ENCODE data around the gene GLT8D2.

Gene GLT8D2, protein sequence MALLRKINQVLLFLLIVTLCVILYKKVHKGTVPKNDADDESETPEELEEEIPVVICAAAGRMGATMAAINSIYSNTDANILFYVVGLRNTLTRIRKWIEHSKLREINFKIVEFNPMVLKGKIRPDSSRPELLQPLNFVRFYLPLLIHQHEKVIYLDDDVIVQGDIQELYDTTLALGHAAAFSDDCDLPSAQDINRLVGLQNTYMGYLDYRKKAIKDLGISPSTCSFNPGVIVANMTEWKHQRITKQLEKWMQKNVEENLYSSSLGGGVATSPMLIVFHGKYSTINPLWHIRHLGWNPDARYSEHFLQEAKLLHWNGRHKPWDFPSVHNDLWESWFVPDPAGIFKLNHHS

DNA sequence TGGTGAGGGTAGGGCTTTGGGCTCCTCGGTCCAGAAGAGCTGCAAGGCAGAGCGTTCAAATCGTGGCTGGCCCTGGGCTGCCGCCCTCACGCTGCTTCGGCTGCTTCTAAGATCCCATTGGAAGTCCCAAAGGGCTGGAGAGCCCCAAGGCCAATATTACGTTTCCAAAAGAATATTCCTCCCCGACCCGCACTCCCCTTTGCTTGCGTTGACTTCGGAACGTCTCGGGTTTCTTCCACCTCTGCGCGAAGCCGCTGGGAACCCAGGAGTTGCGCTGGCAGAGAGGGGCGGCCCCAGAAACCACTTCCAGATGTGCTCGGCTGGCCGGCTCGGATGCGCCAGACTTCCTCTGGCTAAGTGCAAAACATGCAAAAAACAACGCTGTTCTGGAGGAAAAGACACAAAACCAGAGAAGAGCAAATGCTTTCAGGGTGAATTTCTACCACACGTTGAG, at the start of gene GLT8D2:
Gene GLT8D2 (minus strand): TSS at position 285 of the 454 bp plus-strand sequence. CDS start 30,539 bp downstream, outside the sequence.
- DNase-seq = no peak

GRCh38 chr12:104097954-104098353, 48.0 kb upstream of the GLT8D2 start:
- no peak for DNase-seq

GRCh38 chr12:104095289-104095688, 45.3 kb upstream of the GLT8D2 start:
- DNase-seq = no peak

GRCh38 chr12:104094284-104094683, 44.3 kb upstream of the GLT8D2 start:
- DNase-seq = no peak

- no peak for DNase-seq
Measured at GRCh38 chr12:104091136-104091535, 41.1 kb upstream of the GLT8D2 start.

DNA sequence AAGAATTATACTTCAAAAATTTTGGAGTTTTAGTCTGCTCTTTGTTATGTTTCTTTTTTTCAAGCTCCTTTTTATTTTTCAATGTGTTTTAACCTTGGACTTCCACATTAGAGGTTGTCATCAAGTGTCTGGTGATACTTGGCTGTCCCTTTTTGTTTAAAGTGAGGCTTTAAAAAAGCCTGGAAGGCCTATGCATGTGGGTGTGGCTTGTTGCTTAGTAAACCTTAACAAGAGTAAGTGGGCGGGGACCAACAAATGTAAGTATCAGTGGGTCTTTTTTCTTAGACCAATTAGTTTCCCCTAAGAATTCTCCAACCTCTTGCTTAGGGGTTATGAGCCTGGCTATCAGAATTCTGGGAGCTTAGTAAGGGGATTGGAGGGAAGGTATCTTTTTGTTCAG, 40.7 kb upstream of the GLT8D2 start:
- DNase-seq = peak; percentile 3

DNA sequence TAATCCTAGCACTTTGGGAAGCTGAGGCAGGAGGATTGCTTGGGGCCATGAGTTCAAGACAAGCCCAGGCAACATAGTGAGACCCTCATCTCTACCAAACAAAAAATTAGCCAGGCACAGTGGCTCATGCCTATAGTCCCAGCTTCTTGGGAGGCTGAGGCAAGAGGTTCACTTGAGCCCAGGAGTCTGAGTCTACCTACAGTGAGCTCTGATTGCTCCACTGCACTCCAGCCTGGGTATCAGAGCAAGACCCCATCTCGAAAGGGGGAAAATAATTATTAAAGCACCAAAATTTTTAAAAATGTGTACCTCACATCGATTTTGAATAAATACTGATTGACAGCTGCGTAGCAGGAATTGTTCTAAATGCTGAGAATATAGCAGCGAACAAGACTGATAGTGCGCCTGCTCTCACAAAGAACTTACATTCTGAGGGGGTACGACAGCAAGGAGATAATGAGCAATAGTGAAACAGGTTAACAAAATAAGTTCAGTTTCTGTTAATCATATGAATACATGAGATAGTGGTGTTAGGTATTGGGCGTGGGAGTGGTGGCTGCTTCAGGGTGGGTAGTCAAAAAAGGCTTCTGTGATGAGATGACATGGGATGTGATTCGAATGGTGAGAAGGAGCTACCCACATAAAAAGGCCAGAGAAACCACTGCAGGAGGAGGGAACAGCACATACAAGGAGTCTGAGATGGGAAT, 33.9 kb upstream of the GLT8D2 start:
- DNase-seq = no peak

- no peak for DNase-seq
Measured at GRCh38 chr12:104080764-104081163, 30.8 kb upstream of the GLT8D2 start.

DNA sequence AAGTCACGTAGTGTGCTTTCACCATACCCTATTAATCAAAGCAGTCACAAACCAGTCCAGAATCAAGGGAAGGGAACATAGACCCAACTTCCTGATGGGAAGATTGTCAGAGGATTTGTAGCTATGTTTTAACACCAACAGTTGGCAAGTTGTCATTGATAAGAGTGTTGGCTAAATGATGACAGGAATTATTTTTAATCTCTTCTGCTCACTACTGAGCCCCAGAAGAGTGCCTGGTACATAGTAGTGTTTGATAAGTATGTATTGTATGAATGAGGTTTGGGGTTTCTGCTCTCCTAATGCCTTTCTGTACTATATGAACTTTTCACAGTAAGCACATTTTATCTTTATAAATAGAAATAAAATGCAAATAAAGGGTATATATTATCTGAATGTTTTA, 29.0 kb upstream of the GLT8D2 start:
- DNase-seq = no peak

DNA sequence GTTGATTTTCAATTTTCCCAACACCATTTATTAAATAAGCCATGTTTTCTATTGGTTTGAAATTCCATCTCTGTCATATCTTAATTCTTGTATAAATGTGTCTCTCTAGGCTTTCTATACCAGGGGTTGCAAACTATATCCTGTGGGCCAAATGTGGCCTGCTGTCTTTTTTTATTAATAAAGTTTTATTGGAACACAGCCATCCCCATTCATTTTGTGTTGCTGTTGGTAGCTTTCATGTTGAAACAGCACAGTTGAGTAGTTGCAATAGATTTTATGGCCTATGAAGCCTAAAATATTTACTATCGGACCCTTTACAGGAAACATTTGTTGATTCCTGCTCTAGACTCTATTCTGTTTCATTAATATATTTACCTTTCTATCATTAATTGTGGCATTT, 23.7 kb upstream of the GLT8D2 start:
- no peak for DNase-seq

DNA sequence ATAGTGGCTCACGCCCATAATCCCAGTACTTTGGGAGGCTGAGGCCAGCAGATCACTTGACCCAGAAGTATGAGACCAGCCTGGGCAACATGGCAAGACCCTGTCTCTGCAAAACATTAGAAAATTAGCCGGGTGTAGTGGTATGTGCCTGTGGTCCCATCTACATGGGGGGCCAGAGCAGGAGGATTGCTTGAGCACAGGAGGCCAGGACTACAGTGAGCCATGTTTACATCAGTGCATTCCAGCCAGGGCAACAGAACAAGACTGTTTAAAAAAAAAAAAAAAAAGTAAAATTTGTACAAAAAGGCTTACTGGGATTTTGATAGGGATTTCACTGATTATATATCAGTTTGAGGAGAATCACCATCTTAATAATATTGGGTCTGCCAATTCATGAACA, 22.1 kb upstream of the GLT8D2 start:
- no peak for DNase-seq

DNA sequence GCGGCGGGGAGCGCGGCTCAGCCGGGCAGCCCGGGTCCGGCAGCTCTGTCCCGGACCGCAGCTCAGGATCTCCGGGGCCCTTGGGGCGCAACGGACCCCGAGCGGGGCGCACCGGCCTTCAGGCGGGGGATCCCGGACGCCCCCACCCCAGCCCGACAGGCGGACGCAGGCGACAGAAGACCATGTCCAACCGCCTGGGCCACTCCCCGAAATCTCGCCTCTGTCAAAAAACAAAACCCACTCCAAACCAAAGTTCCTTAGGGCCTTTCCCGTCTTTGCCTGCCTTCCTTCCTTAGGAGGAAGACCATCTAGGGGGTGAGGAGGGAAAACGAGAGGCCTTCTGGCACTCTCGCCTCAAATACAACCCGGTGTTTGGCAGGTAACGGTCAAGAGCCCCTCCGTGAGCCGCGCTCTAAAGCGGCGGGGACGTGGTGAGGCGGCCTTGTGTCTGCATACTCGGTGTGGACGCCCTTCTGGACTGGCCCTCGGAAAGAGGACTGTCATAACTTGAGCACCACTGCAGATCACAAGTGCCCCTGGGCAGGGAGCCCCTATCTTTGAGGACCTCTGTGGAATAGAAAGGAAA, 14.9 kb upstream of the GLT8D2 start:
- DNase-seq = peak; percentile 41

DNA sequence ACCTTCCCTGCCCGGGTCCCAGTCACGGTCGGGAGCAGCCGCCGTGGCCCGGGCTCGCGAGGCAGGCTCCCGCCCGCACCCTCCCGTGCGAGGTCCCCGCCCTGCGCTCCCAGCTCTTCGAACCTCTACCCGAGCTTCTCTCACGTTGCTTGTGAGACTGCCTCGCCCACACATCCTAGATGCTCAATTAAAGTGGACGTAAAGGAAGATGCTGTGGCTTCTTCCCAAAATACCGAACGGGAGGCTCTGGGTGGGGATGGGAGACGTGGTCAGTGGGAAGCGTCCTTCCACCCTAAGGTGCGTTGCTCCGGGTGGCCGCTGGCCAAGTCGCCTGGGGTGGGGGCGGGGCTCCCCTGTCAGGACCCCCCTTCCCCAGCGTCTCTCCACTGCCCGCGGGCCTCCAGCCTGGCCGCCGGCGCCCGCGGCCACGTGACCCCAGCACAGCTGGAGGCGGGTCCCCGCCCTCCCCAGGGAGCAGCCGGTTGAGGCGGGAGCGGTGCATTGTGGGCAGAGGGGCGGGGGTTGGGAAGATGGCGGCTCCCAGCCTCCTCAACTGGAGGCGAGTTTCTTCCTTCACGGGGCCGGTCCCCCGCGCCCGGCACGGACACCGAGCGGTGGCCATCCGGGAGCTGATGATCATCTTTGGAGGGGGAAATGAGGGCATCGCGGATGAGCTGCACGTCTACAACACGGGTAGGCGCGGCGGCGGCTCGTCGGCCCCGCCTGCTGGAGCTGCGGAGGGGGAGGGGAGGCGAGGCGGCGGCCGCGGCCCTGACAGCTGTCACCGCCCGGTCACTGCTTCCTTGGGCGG, 14.2 kb upstream of the GLT8D2 start, which contains the start of gene HCFC2:
Gene HCFC2 (plus strand): TSS at position 501 of the 811 bp plus-strand sequence. CDS start 30 bp downstream, at position 531.
- DNase-seq = peak; percentile 92

DNA sequence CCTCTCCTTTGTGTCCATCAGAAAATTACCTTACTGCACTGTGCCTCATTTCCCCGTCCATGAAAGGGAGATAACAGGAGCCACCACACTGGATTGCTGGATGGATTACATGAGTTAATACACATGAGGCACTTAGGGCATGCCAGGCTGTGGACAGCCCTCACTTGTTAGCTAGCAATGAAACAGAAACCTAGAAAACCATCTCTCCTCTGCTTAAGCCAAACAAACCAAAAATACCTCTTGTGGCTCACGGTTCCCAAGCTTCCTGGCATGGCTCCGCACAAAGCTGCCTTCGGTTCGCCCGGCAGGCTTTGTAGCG, 13.7 kb upstream of the GLT8D2 start:
- DNase-seq = peak; percentile 60

DNA sequence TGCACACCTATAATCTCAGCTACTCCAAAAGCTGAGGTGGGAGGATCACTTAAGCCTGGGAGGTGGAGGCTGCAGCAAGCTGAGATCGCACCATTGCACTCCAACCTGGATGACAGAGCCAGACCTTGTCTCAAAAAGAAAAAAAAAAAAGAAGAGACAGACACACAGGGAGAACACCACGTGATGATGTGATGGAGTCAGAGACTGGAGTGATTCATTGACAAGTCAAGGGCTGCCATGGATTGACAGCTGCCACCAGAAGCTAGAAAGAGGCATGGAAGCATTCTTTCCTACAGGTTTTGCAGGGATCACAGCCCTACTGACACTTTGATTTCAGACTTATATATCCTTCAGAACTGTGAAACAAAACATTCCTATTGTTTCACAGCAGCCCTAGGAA, 10.8 kb upstream of the GLT8D2 start:
- DNase-seq = no peak

GRCh38 chr12:104059963-104060362, 10.0 kb upstream of the GLT8D2 start:
- DNase-seq = no peak

GRCh38 chr12:104058802-104059201, 8.8 kb upstream of the GLT8D2 start:
- no peak for DNase-seq

DNA sequence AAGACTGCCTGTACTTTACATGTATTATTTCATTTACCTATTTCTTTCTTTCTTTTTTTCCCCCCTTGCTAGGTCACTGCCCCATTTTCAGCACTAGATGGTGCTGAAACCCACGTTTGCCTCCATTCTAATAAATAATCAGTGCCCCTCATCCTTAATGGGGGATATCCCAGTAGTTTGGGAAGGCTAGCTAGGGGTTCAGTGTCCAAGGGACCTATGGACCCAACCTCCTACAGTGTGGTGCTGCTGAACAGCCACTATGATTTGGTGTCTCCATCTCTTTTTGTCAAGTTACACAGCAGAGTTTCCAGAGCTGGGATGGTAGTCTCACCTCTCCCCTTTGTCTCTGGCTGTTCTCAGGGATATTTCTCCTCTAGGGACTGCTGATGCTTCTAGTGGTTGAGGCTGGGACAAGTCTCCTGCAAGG, 7.8 kb upstream of the GLT8D2 start:
- DNase-seq = peak; percentile 48

GRCh38 chr12:104056419-104056972, 6.5 kb upstream of the GLT8D2 start:
- DNase-seq = no peak

DNA sequence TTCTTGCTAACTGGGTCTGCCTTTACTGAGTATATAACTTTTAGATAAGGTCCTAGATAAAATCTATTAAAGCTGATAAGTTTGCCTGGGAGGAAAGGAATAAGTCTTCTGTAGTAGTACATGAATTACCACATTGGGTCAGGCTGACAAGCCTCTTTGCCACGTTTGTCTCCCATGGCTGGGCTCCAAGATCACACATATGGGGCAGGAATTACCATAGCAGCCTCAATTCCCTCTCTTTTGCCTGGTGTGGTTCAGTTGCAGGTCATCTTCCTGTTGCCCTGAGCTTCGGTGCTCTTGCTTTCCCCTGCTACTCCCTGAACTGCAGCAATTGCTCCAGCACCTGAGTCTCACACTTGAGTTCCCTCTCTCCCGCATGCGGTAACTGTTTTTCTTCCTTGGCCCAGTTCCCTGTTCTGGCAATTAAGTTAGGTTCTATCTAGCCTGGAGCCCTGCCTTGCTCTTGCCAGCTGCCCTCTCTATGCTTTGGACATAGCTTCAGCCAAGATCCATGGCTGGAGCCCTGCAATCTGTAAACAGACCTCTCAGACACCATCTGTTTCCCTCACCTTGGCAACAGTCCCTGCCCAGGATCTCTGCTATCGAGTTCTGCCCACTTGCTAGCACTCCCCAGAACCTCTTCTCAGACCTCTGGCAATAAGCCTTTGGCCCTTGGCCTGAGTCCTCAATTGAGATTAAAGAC, 5.8 kb upstream of the GLT8D2 start:
- no peak for DNase-seq

DNA sequence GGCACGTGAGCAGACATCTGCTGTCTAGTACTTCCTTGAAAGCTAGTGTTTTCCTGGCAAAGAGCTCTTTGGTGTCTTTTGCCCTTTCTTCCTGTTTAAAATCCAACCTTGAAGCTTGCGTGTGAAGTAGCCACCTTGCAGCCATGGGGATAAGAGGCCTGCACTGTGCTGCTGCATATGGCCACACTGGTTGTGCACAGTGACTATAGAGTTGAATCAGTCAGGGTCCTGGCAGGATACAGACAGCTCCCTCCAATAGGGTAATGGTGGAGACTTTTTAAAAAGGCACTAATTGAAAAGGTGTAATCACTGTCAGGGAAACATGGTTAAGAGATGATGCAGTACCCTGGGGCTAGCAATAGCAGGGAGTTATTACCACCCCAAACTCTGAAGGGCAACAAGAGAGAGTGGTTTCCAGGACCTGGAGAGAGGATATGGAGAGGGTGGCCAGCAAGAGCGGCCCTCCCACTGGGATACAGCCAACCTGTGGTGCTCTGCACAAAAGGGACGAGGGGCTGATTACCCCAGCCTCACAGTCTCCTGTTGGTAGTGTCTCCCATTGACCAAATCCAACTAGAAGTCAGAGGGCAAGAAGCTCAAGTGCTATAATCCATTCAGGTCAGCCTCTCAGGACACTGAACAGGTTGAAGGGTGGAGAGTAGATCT, 4.8 kb upstream of the GLT8D2 start:
- DNase-seq = no peak

DNA sequence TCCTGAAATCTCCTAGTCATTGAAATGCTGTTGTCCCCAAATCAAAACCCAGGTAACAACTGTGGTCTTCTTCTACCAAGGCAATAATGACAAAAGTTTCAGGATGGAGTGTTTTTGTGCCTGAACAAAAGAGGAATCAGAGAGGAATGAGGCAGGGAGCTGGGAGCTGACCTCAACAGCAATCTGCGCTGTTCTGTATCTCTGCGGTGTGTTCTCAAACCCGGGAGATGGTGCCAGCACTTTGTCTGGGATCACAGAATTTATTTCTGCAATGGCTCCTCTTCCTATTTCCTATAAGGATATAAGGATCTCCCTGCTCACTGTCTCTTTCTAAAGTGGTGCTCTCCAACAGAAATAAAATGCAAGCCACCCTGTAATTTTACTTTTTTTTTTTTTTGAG, 449 bp upstream of the GLT8D2 start:
- no peak for DNase-seq
